NCI-H1105 (cell line): ENCODE data around the gene TOMM70.
"Not testable (repeated sequence)": the region's sequence is repeated elsewhere in the genome, so short reads cannot be mapped to it uniquely, and the experiment has no call there.

Source experiments
- DNase-seq: peaks from one replicate; lab custom pipeline; 2025; lab: John Stamatoyannopoulos, UW

TOMM70 gene

GRCh38 chr3:100361897-100362296 is 39.0 kb downstream of the TOMM70 start:
- DNase-seq: no peak

GRCh38 chr3:100360757-100361496 is 40.0 kb downstream of the TOMM70 start:
- DNase-seq: no peak

- no peak for DNase-seq
These were observed 41.9 kb downstream of the TOMM70 start for GRCh38 chr3:100359035-100359434.

GRCh38 chr3:100358413-100358812 is 42.5 kb downstream of the TOMM70 start:
- no peak for DNase-seq

DNA sequence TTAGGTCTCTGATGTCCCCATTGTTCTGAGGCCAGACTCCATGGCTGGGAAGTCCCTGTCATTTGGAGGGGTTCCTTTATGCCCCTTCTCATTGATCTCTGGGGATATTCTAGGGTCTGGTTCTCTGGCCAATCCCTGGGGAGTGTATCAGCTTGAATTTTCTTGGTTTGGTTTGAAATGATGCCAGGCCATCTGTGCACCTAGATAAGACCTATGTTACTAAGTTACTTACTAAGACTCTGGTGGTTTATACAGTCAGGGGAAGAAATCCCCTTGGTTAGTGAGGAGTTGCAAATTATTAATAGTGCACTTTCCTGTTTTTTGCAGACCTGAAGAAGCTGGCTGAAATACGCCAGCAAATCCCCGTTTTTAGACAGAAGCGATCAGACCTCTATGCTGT is 46.0 kb downstream of the TOMM70 start:
- DNase-seq: no peak

GRCh38 chr3:100352296-100353231 is 48.3 kb downstream of the TOMM70 start:
- DNase-seq: no peak

GRCh38 chr3:100351770-100352169 is 49.1 kb downstream of the TOMM70 start:
- DNase-seq: not testable (repeated sequence)

DNA sequence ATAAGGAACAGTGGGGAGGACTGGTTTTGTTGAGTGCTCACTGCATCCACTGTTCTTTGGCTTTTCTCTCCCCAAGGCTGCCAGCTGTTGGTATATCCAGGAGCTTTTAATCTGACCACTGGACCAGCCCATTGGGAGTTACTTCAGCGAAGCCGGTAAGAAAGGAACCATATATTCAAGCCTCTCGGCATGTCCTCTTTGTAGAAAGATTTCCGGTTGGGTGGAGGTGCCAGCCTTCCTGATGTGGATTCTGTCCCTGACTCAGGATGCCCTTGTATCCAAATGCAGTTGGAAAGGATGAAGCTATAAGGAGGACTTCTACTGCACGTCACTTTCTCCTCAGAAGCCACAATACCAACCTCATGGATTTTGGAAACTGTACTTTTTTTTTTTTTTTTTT is 52.2 kb downstream of the TOMM70 start:
- DNase-seq: no peak

- no peak for DNase-seq
These were observed 60.4 kb downstream of the TOMM70 start for GRCh38 chr3:100340527-100340926.

DNA sequence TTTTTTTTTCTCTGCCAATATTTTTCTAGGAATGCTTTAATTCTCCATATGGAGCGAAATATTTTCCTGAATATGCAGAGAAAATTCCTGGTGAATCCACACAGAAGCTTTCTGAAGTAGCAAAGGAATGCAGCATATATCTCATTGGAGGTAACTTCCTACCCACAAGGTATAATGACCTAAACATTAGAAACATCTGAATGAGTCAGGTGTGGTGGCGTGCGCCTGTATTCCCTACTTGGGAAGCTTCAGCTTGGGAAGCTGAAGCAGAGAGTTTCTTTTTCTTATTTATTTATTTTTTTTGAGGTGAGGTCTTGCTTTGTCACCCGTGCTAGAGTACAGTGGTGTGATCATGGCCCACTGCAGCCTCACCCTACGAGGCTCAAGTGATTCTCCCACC is 61.1 kb downstream of the TOMM70 start:
- no peak for DNase-seq

DNA sequence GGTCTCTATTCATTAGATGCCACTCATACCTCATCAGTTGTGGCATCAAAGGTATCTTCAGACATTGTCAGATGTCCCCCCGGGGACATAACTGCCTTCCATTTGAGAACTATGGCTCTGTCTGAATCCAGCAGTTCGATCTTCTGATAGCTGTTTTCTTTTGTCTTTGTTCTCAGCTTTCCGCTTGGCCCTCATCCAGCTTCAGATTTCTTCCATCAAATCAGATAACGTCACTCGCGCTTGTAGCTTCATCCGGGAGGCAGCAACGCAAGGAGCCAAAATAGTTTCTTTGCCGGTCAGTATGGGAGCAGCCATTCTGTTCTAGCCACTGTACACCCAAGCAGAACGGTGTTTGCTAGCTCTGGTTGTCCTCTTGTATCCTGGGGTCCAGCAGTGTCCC is 62.0 kb downstream of the TOMM70 start:
- no peak for DNase-seq

GRCh38 chr3:100336229-100336628 is 64.7 kb downstream of the TOMM70 start:
- not testable (repeated sequence) for DNase-seq

DNA sequence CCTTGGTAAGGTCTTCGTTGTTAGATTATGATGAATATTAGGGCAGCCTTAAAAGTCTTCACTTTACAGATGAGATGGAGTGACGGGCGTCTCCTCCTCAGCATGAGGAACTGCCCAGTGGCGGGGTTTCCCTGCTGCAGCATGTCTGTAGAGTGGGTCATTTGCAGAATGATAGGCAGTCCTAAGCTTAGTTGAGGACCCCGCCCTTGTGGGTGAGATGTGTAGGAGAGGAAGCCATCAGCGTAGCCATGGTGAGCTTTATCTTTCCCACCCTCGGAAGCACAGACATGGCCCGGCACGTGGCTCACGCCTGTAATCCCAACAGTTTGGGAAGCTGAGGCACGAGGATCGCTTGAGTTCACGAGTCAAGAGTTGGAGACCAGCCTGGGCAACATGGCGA is 65.5 kb downstream of the TOMM70 start:
- no peak for DNase-seq

- DNase-seq: peak; percentile 83
These were observed 66.2 kb downstream of the TOMM70 start, which contains the start of gene NIT2 for GRCh38 chr3:100334488-100335351. Gene NIT2, plus strand, starts transcription at chr3:100334757. Its CDS starts 35 bp downstream, at chr3:100334792.

GRCh38 chr3:100333970-100334487 is 66.9 kb downstream of the TOMM70 start:
- DNase-seq: no peak

GRCh38 chr3:100333051-100333450 is 67.8 kb downstream of the TOMM70 start:
- no peak for DNase-seq

- DNase-seq: no peak
These were observed 69.2 kb downstream of the TOMM70 start for GRCh38 chr3:100331660-100332059.

GRCh38 chr3:100330651-100331050 is 70.2 kb downstream of the TOMM70 start:
- DNase-seq: no peak

- DNase-seq: no peak
These were observed 70.9 kb downstream of the TOMM70 start for GRCh38 chr3:100329800-100330489.

DNA sequence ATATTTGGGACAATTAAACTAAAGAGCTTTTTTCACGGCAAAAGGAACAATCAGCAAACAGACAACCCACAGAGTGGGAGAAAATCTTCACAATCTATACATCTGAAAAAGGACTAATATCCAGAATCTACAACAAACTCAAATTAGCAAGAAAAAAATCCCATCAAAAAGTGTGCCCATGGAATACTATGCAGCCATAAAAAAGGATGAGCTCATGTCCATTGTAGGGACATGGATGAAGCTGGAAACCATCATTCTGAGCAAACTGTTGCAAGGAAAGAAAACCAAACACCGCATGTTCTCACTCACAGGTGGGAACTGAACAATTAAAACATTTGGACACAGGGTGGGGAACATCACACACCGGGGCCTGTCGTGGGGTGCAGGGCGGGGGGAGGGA is 73.5 kb downstream of the TOMM70 start:
- not testable (repeated sequence) for DNase-seq

DNA sequence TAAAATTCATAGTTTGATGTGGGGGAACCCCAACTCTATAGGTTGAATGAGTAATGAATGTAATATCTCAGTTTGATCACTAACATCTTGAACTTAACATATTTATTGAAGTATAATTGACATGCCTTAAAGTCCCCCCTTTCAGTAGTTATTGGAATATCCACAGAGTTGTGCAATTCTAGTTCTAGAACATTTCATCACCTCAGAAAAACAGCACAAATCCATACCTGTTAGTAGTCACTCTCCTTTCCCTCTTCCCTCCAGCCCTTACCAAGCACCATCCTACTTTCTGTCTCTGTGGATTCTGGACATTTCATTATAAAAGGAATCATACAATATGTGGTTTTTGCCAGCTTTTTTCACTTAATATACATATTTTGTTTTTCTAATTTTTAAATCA is 75.1 kb downstream of the TOMM70 start:
- DNase-seq: no peak
